Parathyroid adenoma (tissue), 2 donors: ENCODE measurements around the gene LRRC8C.

Experiments used
- H2AFZ ChIP-seq: fragments of 300-600 bp; sonication (generic); one replicate; pipeline ENCODE4 v1.7.0; 2017; ENCODE audit warnings: antibody characterized with exemption, mild to moderate bottlenecking
- H3K27ac ChIP-seq: fragments of 300-600 bp; sonication (generic); one replicate; pipeline ENCODE4 v1.7.0; 2017
- H3K27me3 ChIP-seq: fragments of 300-600 bp; sonication (generic); one replicate; pipeline ENCODE4 v1.7.0; 2017; ENCODE audit warnings: low read length; ENCODE audit not compliant: control insufficient read depth, insufficient read depth
- H3K36me3 ChIP-seq: fragments of 300-600 bp; sonication (generic); one replicate; pipeline ENCODE4 v1.7.0; 2017; ENCODE audit warnings: low read length; ENCODE audit not compliant: control insufficient read depth, insufficient read depth
- H3K4me1 ChIP-seq: fragments of 300-600 bp; sonication (generic); one replicate; pipeline ENCODE4 v1.7.0; 2017; ENCODE audit warnings: control low read depth
- H3K4me2 ChIP-seq: fragments of 300-600 bp; sonication (generic); one replicate; pipeline ENCODE4 v1.7.0; 2017; ENCODE audit warnings: low read length
- H3K4me3 ChIP-seq: fragments of 300-600 bp; sonication (generic); one replicate; pipeline ENCODE4 v1.7.0; 2017; ENCODE audit warnings: low read depth, low read length
- H3K79me2 ChIP-seq: fragments of 300-600 bp; sonication (generic); one replicate; pipeline ENCODE4 v1.7.0; 2017; ENCODE audit warnings: control low read depth
- H3K9ac ChIP-seq: fragments of 300-600 bp; sonication (generic); one replicate; pipeline ENCODE4 v1.7.0; 2017; ENCODE audit warnings: mild to moderate bottlenecking
- H3K9me3 ChIP-seq: fragments of 300-600 bp; sonication (generic); one replicate; pipeline ENCODE4 v1.7.0; 2017; ENCODE audit warnings: low read length; ENCODE audit not compliant: control insufficient read depth
- TF ChIP-seq, protein P1 (sequence below): fragments of 300-600 bp; sonication (generic); IDR thresholded peaks from one replicate; pipeline ENCODE4 v1.7.0; 2017; ENCODE audit warnings: antibody characterized with exemption, mild to moderate bottlenecking
- donor health status: primary hyperparathyroidism.

Gene LRRC8C

DNA sequence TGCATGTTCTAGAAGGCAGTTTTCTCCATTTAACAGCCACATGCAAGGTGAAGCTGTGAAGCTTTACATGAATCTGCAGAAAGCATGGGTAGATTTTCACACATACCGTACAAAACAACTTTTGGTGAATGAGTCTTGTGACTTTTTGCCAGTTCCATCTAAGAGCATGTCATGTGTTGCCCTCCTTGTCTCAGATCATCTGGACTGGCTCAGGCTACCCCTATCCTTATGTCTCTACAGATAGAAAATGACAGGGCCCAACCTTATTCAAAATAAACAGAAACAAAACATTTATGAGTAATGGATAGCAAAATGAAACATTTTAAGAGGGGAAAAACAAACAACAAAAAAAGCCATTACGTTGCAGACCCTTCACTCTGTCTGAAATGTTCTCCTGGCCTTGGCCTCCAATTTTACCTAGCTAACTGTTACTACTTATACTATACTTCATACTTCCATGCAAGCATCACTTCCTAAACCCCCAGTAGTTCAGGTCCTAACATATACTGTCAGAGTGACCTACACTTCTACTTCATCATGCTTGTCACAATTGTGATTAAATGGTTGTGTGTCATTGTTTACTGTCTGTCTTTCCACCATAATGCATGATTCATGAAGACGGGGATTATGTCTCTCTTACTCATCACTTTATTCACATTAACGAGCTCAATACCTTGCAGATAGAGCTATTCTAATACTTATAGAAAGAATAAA lies 39.0 kb downstream of the LRRC8C start:
- no peak overlapping the region for H2AFZ ChIP-seq
- no peak overlapping the region for H3K4me3 ChIP-seq
- H3K9me3 ChIP-seq, result no peaks in the 10 kb centered on the region
- no peak overlapping the region for H3K4me2 ChIP-seq
- no peaks in the 10 kb centered on the region for H3K27me3 ChIP-seq
- H3K79me2 ChIP-seq, result no peaks in the 10 kb centered on the region
- TF ChIP-seq, protein P1, sequence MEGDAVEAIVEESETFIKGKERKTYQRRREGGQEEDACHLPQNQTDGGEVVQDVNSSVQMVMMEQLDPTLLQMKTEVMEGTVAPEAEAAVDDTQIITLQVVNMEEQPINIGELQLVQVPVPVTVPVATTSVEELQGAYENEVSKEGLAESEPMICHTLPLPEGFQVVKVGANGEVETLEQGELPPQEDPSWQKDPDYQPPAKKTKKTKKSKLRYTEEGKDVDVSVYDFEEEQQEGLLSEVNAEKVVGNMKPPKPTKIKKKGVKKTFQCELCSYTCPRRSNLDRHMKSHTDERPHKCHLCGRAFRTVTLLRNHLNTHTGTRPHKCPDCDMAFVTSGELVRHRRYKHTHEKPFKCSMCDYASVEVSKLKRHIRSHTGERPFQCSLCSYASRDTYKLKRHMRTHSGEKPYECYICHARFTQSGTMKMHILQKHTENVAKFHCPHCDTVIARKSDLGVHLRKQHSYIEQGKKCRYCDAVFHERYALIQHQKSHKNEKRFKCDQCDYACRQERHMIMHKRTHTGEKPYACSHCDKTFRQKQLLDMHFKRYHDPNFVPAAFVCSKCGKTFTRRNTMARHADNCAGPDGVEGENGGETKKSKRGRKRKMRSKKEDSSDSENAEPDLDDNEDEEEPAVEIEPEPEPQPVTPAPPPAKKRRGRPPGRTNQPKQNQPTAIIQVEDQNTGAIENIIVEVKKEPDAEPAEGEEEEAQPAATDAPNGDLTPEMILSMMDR, result no peak
- no peaks in the 10 kb centered on the region for H3K4me1 ChIP-seq
- no peak overlapping the region for H3K27ac ChIP-seq
- no peak overlapping the region for H3K9ac ChIP-seq
- no peaks in the 10 kb centered on the region for H3K36me3 ChIP-seq

DNA sequence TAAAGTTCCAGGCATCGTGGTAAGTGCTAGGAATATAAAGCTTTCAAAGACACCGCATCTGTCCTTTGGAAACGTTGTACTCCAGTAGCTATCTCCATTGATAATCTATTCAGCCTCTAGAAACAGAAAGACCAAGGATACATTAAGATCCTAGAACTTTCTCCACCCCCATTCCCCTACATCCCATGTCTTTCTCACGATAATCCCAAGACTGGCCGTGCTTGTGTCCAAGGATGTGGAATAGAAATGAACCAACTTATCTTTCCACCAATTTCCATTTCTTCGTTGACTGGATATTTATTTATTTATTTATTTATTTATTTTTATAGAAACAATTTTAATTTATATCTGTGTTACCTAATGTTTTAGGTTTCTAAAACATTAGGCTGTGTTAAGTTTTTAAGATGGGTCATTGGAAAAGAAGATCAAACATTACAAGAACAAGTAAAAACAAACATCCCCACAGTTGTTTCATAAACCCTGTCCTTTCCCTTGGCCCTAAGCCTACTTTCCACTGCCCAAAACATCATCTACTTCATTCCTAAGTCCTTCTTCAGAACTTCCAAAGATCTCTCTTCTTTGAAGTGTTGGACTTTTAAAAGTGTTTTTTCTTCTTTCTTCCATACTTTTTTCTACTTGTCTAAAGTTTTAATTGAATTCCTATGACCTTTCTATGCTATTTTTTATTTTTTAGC lies 39.7 kb downstream of the LRRC8C start:
- Histone ChIP-seq H3K79me2 (no peaks in the 10 kb centered on the region), H3K4me2 (no peak overlapping the region), H3K4me3 (no peak overlapping the region), H3K9me3 (no peaks in the 10 kb centered on the region), H3K36me3 (no peaks in the 10 kb centered on the region), H3K4me1 (no peaks in the 10 kb centered on the region), H3K9ac (no peak overlapping the region), H2AFZ (no peak overlapping the region), H3K27me3 (no peaks in the 10 kb centered on the region), H3K27ac (no peak overlapping the region)
- TF ChIP-seq, protein P1, result no peak

- H3K79me2 ChIP-seq, result no peaks in the 10 kb centered on the region
- no peak overlapping the region for H2AFZ ChIP-seq
- no peaks in the 10 kb centered on the region for H3K4me1 ChIP-seq
- H3K27me3 ChIP-seq, result no peaks in the 10 kb centered on the region
- no peaks in the 10 kb centered on the region for H3K9me3 ChIP-seq
- no peak overlapping the region for H3K27ac ChIP-seq
- TF ChIP-seq, protein P1, result no peak
- H3K4me3 ChIP-seq, result no peak overlapping the region
- no peak overlapping the region for H3K4me2 ChIP-seq
- no peak overlapping the region for H3K9ac ChIP-seq
- H3K36me3 ChIP-seq, result no peaks in the 10 kb centered on the region
Measured at GRCh38 chr1:89673251-89673650, 40.3 kb downstream of the LRRC8C start.

DNA sequence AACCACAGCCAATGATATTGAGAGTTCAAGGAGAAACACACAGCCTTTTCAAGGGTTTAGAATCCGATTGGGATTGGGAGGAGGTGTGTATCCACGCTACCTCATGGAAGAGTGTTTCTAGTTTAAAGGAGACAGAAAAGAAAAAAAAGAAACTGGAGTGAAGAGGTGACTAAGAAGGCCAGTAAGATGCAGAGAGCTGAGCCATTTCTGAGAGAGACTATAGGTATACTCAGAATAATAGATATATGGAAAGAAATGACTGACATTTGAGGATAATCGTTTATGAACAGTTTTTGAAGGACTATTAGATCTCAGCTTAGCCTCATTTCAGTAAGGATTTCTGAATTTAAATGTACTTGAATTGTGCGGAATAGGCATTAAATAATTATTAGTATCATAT lies 42.8 kb downstream of the LRRC8C start:
- Histone ChIP-seq H3K27me3 (no peaks in the 10 kb centered on the region), H3K9me3 (no peaks in the 10 kb centered on the region), H3K4me2 (no peak overlapping the region), H3K4me3 (no peak overlapping the region), H3K9ac (no peak overlapping the region), H2AFZ (no peak overlapping the region), H3K79me2 (no peaks in the 10 kb centered on the region), H3K36me3 (no peaks in the 10 kb centered on the region), H3K27ac (no peak overlapping the region), H3K4me1 (no peaks in the 10 kb centered on the region)
- TF ChIP-seq, protein P1, result no peak
